Osteocyte (in vitro differentiated cells): ENCODE data around the gene ZNF384. TPM values are rescaled to one million over a fixed set of nuclear protein-coding genes. Genes with fewer than 3 reads are reported as not detected.
A peak's percentile ranks its signal among the peaks of the same experiment; 100 is the strongest.
"Not testable (repeated sequence)": the region's sequence is repeated elsewhere in the genome, so short reads cannot be mapped to it uniquely, and the experiment has no call there.

Experiments used
- DNase-seq: peaks from one replicate; pipeline ENCODE4 v3.0.0; 2021; ENCODE audit warnings: mixed read lengths; ENCODE audit not compliant: unreplicated experiment; ENCODE audit errors: extremely low spot score
- H3K27ac Mint-ChIP-seq: one replicate; pipeline ENCODE4 v1.8.0; 2021; ENCODE audit warnings: mild to moderate bottlenecking, mixed read lengths; ENCODE audit not compliant: unreplicated experiment
- H3K27me3 Mint-ChIP-seq: one replicate; pipeline ENCODE4 v1.8.0; 2021; ENCODE audit warnings: mixed read lengths; ENCODE audit not compliant: unreplicated experiment
- H3K36me3 Mint-ChIP-seq: one replicate; pipeline ENCODE4 v1.8.0; 2021; ENCODE audit warnings: mixed read lengths; ENCODE audit not compliant: unreplicated experiment
- H3K4me1 Mint-ChIP-seq: one replicate; pipeline ENCODE4 v1.8.0; 2021; ENCODE audit warnings: mixed read lengths; ENCODE audit not compliant: unreplicated experiment
- H3K4me3 Mint-ChIP-seq: one replicate; pipeline ENCODE4 v1.8.0; 2021; ENCODE audit warnings: mild to moderate bottlenecking, moderate library complexity, mixed read lengths; ENCODE audit not compliant: unreplicated experiment
- H3K9me3 Mint-ChIP-seq: one replicate; pipeline ENCODE4 v1.8.0; 2021; ENCODE audit warnings: mixed read lengths; ENCODE audit not compliant: unreplicated experiment
- total RNA-seq: library from RNA; stranded (reverse); gene quantifications from 2 replicates; pipeline ENCODE4 v1.2.1, GENCODE V29; 2021
- TF ChIP-seq, protein P1 (sequence below): fragments of 200-600 bp; sonication (generic); IDR thresholded peaks from 2 replicates; pipeline ENCODE4 v1.5.0; 2021; ENCODE audit warnings: antibody characterized with exemption, mild to moderate bottlenecking, moderate library complexity

The ZNF384 gene
- total RNA-seq, 1 donor from 2014 or later, result 66.6 TPM

DNA sequence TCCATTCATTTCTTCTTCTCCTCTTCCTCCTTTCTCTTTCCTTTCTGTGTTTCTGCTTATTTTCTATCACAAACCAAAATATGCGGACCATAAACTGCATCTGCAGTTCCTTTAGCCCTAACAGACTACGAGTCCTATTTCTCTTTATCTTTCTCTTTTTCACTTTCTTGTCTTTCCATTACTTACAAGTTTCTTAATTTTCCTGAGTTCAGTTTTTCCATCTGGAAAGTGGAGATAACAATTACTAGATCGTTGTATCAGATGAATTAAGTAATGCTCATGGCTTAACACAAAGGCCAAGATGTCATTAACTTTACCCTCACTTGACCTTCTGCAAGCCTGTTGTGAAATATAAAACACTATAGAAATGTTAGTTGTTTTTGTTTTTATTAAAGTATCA, 33.7 kb upstream of the ZNF384 start:
- Mint-ChIP-seq H3K27me3 (peaks cover 3% of the 10 kb centered on the region), H3K9me3 (no peaks in the 10 kb centered on the region), H3K4me1 (peaks cover 25% of the 10 kb centered on the region), H3K27ac (no peak overlapping the region), H3K4me3 (peak overlapping the region; percentile 6), H3K36me3 (peaks cover 7% of the 10 kb centered on the region)
- TF ChIP-seq, protein P1, sequence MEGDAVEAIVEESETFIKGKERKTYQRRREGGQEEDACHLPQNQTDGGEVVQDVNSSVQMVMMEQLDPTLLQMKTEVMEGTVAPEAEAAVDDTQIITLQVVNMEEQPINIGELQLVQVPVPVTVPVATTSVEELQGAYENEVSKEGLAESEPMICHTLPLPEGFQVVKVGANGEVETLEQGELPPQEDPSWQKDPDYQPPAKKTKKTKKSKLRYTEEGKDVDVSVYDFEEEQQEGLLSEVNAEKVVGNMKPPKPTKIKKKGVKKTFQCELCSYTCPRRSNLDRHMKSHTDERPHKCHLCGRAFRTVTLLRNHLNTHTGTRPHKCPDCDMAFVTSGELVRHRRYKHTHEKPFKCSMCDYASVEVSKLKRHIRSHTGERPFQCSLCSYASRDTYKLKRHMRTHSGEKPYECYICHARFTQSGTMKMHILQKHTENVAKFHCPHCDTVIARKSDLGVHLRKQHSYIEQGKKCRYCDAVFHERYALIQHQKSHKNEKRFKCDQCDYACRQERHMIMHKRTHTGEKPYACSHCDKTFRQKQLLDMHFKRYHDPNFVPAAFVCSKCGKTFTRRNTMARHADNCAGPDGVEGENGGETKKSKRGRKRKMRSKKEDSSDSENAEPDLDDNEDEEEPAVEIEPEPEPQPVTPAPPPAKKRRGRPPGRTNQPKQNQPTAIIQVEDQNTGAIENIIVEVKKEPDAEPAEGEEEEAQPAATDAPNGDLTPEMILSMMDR, result no peak
- no peak for DNase-seq

DNA sequence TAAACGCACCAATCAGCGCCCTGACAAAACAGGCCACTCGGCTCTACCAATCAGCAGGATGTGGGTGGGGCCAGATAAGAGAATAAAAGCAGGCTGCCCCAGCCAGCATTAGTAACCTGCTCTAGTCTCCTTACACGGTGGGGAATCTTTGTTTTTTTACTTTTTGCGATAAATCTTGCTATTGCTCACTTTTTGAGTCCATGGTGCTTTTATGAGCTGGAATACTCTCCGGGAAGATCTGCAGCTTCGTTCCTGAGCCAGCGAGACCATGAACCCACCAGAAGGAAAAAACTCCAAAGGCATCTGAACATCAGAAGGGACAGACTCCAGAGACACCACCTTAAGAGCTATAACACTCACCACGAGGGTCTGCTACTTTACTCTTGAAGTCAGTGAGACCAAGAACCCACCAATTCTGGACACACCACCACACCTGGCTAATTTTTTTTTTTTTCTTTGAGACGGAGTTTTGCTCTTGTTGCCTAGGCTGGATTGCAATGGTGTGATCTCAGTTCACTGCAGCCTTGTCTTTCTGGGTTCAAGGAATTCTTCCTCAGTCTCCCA, 27.8 kb upstream of the ZNF384 start:
- no peak for DNase-seq
- H3K4me3 Mint-ChIP-seq, result no peak overlapping the region
- no peaks in the 10 kb centered on the region for H3K4me1 Mint-ChIP-seq
- H3K27me3 Mint-ChIP-seq, result peaks cover 8% of the 10 kb centered on the region
- TF ChIP-seq, protein P1, result no peak
- H3K36me3 Mint-ChIP-seq, result no peaks in the 10 kb centered on the region
- no peak overlapping the region for H3K27ac Mint-ChIP-seq
- H3K9me3 Mint-ChIP-seq, result no peaks in the 10 kb centered on the region

DNA sequence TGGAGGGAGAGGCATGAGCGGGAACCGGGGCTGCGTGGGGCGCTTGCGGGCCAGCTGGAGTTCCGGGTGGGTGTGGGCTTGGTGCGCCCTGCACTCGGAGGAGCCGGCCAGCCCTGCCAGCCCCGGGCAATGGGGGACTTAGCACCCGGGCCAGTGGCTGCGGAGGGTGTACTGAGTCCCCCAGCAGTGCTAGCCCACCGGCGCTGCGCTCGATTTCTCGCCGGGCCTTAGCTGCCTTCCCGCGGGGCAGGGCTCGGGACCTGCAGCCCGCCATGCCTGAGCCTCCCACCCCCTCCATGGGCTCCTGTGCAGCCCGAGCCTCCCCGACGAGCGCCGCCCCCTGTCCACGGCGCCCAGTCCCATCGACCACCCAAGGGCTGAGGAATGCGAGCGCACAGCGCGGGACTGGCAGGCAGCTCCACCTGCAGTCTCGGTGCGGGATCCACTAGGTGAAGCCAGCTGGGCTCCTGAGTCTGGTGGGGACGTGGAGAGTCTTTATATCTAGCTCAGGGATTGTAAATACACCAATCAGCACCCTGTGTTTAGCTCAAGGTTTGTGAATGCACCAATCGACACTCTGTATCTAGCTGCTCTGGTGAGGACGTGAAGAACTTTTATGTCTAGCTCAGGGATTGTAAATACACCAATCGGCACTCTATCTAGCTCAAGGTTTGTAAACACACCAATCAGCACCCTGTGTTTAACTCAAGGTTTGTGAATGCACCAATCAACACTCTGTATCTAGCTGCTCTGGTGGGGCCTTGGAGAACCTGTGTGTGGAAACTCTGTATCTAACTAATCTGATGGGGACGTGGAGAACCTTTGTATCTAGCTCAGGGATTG, 27.1 kb upstream of the ZNF384 start:
- not testable (repeated sequence) for H3K36me3 Mint-ChIP-seq, H3K27ac Mint-ChIP-seq, H3K27me3 Mint-ChIP-seq, H3K4me3 Mint-ChIP-seq, H3K9me3 Mint-ChIP-seq, H3K4me1 Mint-ChIP-seq, DNase-seq

DNA sequence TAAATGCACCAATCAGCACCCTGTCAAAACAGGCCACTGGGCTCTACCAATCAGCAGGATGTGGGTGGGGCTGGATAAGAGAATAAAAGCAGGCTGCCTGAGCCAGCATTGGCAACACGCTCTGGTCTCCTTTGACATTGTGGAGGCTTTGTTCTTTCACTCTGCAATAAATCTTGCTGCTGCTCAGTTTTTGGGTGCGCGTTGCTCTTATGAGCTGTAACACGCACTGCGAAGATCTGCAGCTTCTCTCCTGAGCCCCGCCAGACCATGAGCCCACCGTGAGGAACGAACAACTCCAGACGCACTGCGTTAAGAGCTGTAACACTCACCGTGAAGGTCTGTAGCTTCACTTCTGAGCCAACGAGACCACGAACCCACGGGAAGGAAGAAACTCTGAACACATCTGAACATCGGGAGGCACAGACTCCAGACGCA, 19.8 kb upstream of the ZNF384 start:
- no peaks in the 10 kb centered on the region for H3K36me3 Mint-ChIP-seq
- peaks cover 19% of the 10 kb centered on the region for H3K27me3 Mint-ChIP-seq
- no peaks in the 10 kb centered on the region for H3K4me1 Mint-ChIP-seq
- no peak for DNase-seq
- no peak overlapping the region for H3K4me3 Mint-ChIP-seq
- H3K9me3 Mint-ChIP-seq, result no peaks in the 10 kb centered on the region
- TF ChIP-seq, protein P1, result no peak
- H3K27ac Mint-ChIP-seq, result no peak overlapping the region

DNA sequence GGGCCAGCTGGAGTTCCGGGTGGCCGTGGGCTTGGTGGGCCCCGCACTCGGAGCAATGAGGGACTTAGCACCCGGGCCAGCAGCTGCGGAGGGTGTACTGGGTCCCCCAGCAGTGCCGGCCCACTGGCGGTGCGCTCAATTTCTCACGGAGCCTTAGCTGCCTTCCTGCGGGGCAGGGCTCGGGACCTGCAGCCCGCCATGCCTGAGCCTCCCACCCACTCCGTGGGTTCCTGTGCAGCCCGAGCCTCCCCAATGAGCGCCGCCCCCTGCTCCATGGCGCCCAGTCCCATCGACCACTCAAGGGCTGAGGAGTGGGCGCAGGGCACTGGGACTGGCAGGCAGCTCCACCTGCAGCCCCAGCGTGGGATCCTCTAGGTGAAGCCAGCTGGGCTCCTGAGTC, 19.2 kb upstream of the ZNF384 start:
- not testable (repeated sequence) for H3K4me1 Mint-ChIP-seq, H3K4me3 Mint-ChIP-seq, H3K36me3 Mint-ChIP-seq, H3K27ac Mint-ChIP-seq, H3K9me3 Mint-ChIP-seq, DNase-seq
- H3K27me3 Mint-ChIP-seq, result peaks cover 25% of the 10 kb centered on the region

DNA sequence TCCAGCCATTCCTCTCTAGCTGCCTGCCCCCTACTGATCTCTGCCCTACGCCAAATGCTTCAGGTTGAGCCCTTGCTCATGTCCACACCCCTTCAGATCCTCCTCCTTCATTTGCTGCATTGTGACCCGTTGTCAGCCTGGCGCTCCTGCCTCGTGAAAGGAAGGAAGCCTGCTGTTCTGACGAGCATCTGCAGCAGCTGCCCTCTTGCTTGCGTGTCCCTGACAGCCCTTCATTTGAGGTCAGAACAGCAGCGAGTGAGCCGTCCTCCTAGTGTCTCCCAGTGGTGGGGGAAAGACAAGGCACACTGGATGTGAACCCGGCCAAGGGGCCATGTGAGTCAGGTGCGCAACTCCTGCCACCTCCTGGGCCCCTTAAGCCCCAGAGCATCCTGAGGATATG, 14.5 kb upstream of the ZNF384 start:
- Mint-ChIP-seq H3K27ac (no peak overlapping the region), H3K27me3 (peaks cover 50% of the 10 kb centered on the region), H3K4me1 (peaks cover 15% of the 10 kb centered on the region), H3K4me3 (no peak overlapping the region), H3K36me3 (no peaks in the 10 kb centered on the region), H3K9me3 (no peaks in the 10 kb centered on the region)
- TF ChIP-seq, protein P1, result no peak
- no peak for DNase-seq
